GM12873 (cell line): ENCODE results near the gene GRIFIN.
A peak's percentile ranks its signal among the peaks of the same experiment; 100 is the strongest.

Experiments used
- TF ChIP-seq, protein P1 (sequence below): IDR thresholded peaks from 2 replicates; pipeline ENCODE4 v1.5.1; 2012; ENCODE audit warnings: low read depth, mild to moderate bottlenecking, moderate library complexity, low read length, control low read depth; ENCODE audit not compliant: insufficient read depth; ENCODE audit errors: missing control alignments

Gene GRIFIN

DNA sequence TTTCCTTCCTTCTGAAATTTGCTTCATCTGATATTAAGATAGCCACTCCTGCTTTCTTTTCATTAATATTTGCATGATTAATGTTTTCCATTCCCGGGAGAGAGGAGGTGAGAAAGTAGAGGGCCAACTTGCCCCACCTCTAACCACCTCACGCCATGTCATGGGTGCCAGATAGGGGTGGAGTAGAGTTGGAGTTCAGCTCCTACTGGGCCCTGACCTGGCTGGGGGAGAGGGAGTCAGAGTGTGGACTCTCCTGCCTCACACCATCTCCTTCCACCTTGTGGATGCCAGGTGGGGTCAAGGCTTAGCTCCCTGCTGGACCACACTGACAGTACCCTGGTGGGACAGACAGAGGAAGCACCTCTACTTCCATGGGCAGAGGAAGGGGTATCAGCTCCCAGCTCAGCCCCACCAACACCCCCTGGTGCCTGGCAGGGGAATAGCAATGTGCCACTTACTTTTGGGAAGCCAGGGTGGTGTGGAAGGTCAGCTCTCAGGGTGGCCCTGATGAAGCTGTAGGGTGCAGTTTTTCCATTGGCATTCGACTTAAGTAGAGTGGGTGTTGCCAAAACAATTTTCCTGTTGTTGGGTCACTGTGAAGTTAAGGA, 44.8 kb downstream of the GRIFIN start:
- TF ChIP-seq, protein P1, sequence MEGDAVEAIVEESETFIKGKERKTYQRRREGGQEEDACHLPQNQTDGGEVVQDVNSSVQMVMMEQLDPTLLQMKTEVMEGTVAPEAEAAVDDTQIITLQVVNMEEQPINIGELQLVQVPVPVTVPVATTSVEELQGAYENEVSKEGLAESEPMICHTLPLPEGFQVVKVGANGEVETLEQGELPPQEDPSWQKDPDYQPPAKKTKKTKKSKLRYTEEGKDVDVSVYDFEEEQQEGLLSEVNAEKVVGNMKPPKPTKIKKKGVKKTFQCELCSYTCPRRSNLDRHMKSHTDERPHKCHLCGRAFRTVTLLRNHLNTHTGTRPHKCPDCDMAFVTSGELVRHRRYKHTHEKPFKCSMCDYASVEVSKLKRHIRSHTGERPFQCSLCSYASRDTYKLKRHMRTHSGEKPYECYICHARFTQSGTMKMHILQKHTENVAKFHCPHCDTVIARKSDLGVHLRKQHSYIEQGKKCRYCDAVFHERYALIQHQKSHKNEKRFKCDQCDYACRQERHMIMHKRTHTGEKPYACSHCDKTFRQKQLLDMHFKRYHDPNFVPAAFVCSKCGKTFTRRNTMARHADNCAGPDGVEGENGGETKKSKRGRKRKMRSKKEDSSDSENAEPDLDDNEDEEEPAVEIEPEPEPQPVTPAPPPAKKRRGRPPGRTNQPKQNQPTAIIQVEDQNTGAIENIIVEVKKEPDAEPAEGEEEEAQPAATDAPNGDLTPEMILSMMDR, result peak; percentile 73

DNA sequence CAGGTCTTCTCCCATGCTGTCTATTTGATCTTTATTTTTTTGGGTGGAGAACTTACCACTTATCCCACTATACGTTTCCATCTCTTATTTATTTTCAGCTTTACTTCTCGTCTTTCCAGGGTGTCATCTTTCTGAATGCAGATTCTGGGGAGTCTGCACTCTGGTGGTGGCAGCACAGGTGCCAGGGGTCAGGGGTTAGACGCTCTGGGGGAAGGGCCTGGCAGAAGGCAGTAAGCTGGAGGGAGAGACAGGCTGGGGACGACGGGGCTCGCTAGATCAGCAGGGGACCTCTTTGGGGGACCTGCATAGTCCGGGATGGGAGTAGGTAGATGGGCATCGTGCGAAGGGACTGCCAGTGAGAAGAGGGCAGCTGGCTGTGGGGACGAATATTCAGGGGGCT, 50.4 kb downstream of the GRIFIN start:
- TF ChIP-seq, protein P1, result no peak
